Parathyroid adenoma (tissue), 2 donors: ENCODE data around the gene CEBPG.

Experiments used
- H2AFZ ChIP-seq: fragments of 300-600 bp; sonication (generic); one replicate; pipeline ENCODE4 v1.7.0; 2017; ENCODE audit warnings: antibody characterized with exemption, mild to moderate bottlenecking
- H3K27ac ChIP-seq: fragments of 300-600 bp; sonication (generic); one replicate; pipeline ENCODE4 v1.7.0; 2017
- H3K27me3 ChIP-seq: fragments of 300-600 bp; sonication (generic); one replicate; pipeline ENCODE4 v1.7.0; 2017; ENCODE audit warnings: low read length; ENCODE audit not compliant: control insufficient read depth, insufficient read depth
- H3K36me3 ChIP-seq: fragments of 300-600 bp; sonication (generic); one replicate; pipeline ENCODE4 v1.7.0; 2017; ENCODE audit warnings: low read length; ENCODE audit not compliant: control insufficient read depth, insufficient read depth
- H3K4me1 ChIP-seq: fragments of 300-600 bp; sonication (generic); one replicate; pipeline ENCODE4 v1.7.0; 2017; ENCODE audit warnings: control low read depth
- H3K4me2 ChIP-seq: fragments of 300-600 bp; sonication (generic); one replicate; pipeline ENCODE4 v1.7.0; 2017; ENCODE audit warnings: low read length
- H3K4me3 ChIP-seq: fragments of 300-600 bp; sonication (generic); one replicate; pipeline ENCODE4 v1.7.0; 2017; ENCODE audit warnings: low read depth, low read length
- H3K79me2 ChIP-seq: fragments of 300-600 bp; sonication (generic); one replicate; pipeline ENCODE4 v1.7.0; 2017; ENCODE audit warnings: control low read depth
- H3K9ac ChIP-seq: fragments of 300-600 bp; sonication (generic); one replicate; pipeline ENCODE4 v1.7.0; 2017; ENCODE audit warnings: mild to moderate bottlenecking
- H3K9me3 ChIP-seq: fragments of 300-600 bp; sonication (generic); one replicate; pipeline ENCODE4 v1.7.0; 2017; ENCODE audit warnings: low read length; ENCODE audit not compliant: control insufficient read depth
- CTCF ChIP-seq: fragments of 300-600 bp; sonication (generic); IDR thresholded peaks from one replicate; pipeline ENCODE4 v1.7.0; 2017; ENCODE audit warnings: antibody characterized with exemption, mild to moderate bottlenecking
- donor health status: primary hyperparathyroidism.

The CEBPG gene

GRCh38 chr19:33382982-33383381 is 9.5 kb downstream of the CEBPG start:
- TF ChIP-seq CTCF = no peak
- H3K4me2 ChIP-seq = no peak overlapping the region
- H3K79me2 ChIP-seq = peaks cover 8% of the 10 kb centered on the region
- no peak overlapping the region for H3K27ac ChIP-seq
- no peak overlapping the region for H3K9ac ChIP-seq
- H2AFZ ChIP-seq = no peak overlapping the region
- no peaks in the 10 kb centered on the region for H3K27me3 ChIP-seq
- no peaks in the 10 kb centered on the region for H3K4me1 ChIP-seq
- no peaks in the 10 kb centered on the region for H3K9me3 ChIP-seq
- H3K36me3 ChIP-seq = no peaks in the 10 kb centered on the region
- H3K4me3 ChIP-seq = no peak overlapping the region

- H3K4me3 ChIP-seq = no peak overlapping the region
- peaks cover 8% of the 10 kb centered on the region for H3K79me2 ChIP-seq
- no peak overlapping the region for H3K27ac ChIP-seq
- no peaks in the 10 kb centered on the region for H3K9me3 ChIP-seq
- no peak overlapping the region for H3K4me2 ChIP-seq
- no peak overlapping the region for H3K9ac ChIP-seq
- no peak overlapping the region for H2AFZ ChIP-seq
- no peaks in the 10 kb centered on the region for H3K27me3 ChIP-seq
- no peaks in the 10 kb centered on the region for H3K36me3 ChIP-seq
- no peak for TF ChIP-seq CTCF
- H3K4me1 ChIP-seq = no peaks in the 10 kb centered on the region
Measured at GRCh38 chr19:33383720-33384292, 10.3 kb downstream of the CEBPG start.

- Histone ChIP-seq H3K4me3 (no peak overlapping the region), H3K4me1 (no peaks in the 10 kb centered on the region), H3K27ac (no peak overlapping the region), H3K9ac (no peak overlapping the region), H3K27me3 (no peaks in the 10 kb centered on the region), H2AFZ (no peak overlapping the region), H3K79me2 (peaks cover 8% of the 10 kb centered on the region), H3K9me3 (no peaks in the 10 kb centered on the region), H3K36me3 (no peaks in the 10 kb centered on the region), H3K4me2 (no peak overlapping the region)
- no peak for TF ChIP-seq CTCF
Measured at GRCh38 chr19:33384983-33385382, 11.5 kb downstream of the CEBPG start.

GRCh38 chr19:33385956-33386355 is 12.4 kb downstream of the CEBPG start:
- no peaks in the 10 kb centered on the region for H3K27me3 ChIP-seq
- TF ChIP-seq CTCF = no peak
- no peaks in the 10 kb centered on the region for H3K36me3 ChIP-seq
- H2AFZ ChIP-seq = no peak overlapping the region
- H3K9ac ChIP-seq = no peak overlapping the region
- no peaks in the 10 kb centered on the region for H3K4me1 ChIP-seq
- no peak overlapping the region for H3K4me3 ChIP-seq
- H3K9me3 ChIP-seq = no peaks in the 10 kb centered on the region
- no peak overlapping the region for H3K27ac ChIP-seq
- peaks cover 8% of the 10 kb centered on the region for H3K79me2 ChIP-seq
- no peak overlapping the region for H3K4me2 ChIP-seq

GRCh38 chr19:33386361-33386858 is 12.9 kb downstream of the CEBPG start:
- Histone ChIP-seq H2AFZ (no peak overlapping the region), H3K4me2 (no peak overlapping the region), H3K4me3 (no peak overlapping the region), H3K9ac (no peak overlapping the region), H3K4me1 (no peaks in the 10 kb centered on the region), H3K79me2 (peaks cover 8% of the 10 kb centered on the region), H3K36me3 (no peaks in the 10 kb centered on the region), H3K9me3 (no peaks in the 10 kb centered on the region), H3K27me3 (no peaks in the 10 kb centered on the region), H3K27ac (no peak overlapping the region)
- no peak for TF ChIP-seq CTCF
